Lower leg skin (tissue), 4 donors: ENCODE measurements around the gene ANKRD2. TPM values are rescaled to one million over a fixed set of nuclear protein-coding genes. Genes with fewer than 3 reads are reported as not detected.

ENCODE experiments used
- DNase-seq, 2 donors: peaks; one replicate each; pipeline ENCODE4 v3.0.0-alpha.2; 2019; ENCODE audit warnings: low spot score in 2 of 2
- H3K4me3 ChIP-seq: fragments of 200-600 bp; sonication (generic); 2 replicates; pipeline ENCODE4 v1.5.1; 2017; ENCODE audit warnings: mild to moderate bottlenecking, low read depth; ENCODE audit not compliant: poor library complexity, severe bottlenecking
- CTCF ChIP-seq, 3 donors: fragments of 450-650 bp; IDR thresholded peaks; one replicate each; pipeline ENCODE4 v1.5.1; 2016; ENCODE audit warnings: antibody characterized with exemption in 3 of 3, mild to moderate bottlenecking in 3 of 3, moderate library complexity in 2 of 3
- POLR2A ChIP-seq, 2 donors: fragments of 450-650 bp; IDR thresholded peaks; one replicate each; pipeline ENCODE4 v1.6.1; 2016 to 2017; ENCODE audit warnings: antibody characterized with exemption in 2 of 2, mild to moderate bottlenecking in 1 of 2, moderate library complexity in 1 of 2
- WGBS, 2 donors: methylation state at CpG; one replicate each; pipeline ENCODE4 v1.1.5; 2018; 5-methylcytosine and 5-hydroxymethylcytosine counted together
- intact Hi-C: fragments of 100-400 bp; cut with DNase I; formaldehyde crosslinking; loops from one replicate; pipeline ENCODE4 v1.15.0; 2023; ENCODE audit warnings: low total_unique reads
- total RNA-seq, 4 donors: library from RNA; depleted of rRNA; stranded (reverse); fragments of >200 nt; gene quantifications; one replicate each; pipeline ENCODE4 v1.1.0, GENCODE V29; 2016

ANKRD2 gene
- total RNA-seq, 4 donors from 2014 or later = 3.6 to 5.5 (median 4.8) TPM

DNA sequence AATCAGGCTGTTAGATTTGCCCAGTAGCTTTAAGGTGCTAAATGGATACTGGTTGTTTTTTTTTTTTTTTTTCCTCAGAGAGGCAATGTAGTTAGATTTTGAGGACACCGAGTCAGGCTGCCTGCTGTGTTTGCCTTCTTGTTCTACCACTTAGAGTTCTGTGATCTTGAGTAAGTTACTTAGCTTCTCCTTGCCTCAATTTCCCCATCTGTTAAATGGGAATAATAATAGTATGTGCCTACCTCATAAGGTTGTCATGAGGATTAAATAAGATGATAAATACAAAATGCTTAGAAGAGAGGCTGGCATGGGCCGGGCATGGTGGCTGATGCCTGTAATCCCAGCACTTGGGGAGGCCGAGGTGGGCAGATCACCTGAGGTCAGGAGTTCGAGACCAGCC lies 46.2 kb downstream of the ANKRD2 start:
- intact Hi-C loops = loop anchor here (10.0 kb wide), 1 partner anchor 154 kb away; no protein-coding TSS in a partner anchor

DNA sequence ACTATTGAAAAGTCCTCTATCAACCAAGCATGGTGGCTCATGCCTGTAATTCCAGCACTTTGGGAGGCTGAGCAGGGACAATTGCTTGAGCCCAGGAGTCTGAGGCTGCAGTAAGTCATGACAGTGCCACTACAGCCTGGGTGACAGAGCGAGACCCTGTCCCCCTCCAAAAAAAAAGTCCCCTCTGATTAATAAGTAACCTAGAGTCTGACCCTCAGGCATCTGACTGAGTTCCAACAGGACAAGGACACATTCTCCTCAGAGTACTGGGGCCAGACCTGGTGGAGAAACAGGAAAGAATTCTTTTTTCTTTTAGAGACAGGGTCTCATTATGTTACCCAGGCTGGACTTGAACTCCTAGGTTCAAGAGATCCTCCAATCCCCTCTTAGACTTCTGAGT lies 50.7 kb downstream of the ANKRD2 start:
- TF ChIP-seq POLR2A (IDR thresholded peaks at IDR 0.05) (no peak), CTCF (IDR thresholded peaks at IDR 0.05) (no peak)
- 92 to 100% methylated on average over 1 of the region's 1 CpG for WGBS, 2 donors
- intact Hi-C loops = no loop called here
- no peak for DNase-seq
- H3K4me3 ChIP-seq = no peak overlapping the region

More for the DNA sequence above, 46.2 kb downstream of the ANKRD2 start:
- no peak for TF ChIP-seq CTCF (IDR thresholded peaks at IDR 0.05)
- no peak for TF ChIP-seq POLR2A (IDR thresholded peaks at IDR 0.05)
- no peak overlapping the region for H3K4me3 ChIP-seq
- WGBS, 2 donors = 96 to 99% methylated on average over 4 of the region's 4 CpGs
- no peak for DNase-seq

DNA sequence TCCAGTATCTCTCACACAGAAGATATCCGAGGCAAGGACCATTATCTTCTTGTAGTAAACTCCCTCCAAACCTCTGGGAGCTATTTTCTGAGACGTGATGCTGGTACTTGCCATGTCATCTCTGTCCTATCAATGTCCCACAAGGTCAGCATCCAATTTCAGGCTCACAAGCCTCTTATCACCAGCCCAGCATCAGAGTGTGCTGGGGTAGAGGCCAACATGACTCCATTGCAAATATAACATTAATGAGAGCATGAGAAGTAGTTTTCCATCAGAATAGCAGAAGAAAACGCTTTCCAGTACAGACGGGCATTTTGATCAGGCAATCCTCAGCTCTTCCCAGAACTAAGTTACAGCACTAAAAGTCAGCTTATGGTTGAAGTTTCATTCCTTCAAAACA lies 55.2 kb downstream of the ANKRD2 start:
- H3K4me3 ChIP-seq = no peak overlapping the region
- intact Hi-C loops = no loop called here
- WGBS, 2 donors = 87 to 90% methylated on average over 4 of the region's 4 CpGs
- TF ChIP-seq POLR2A (IDR thresholded peaks at IDR 0.05) (no peak), CTCF (IDR thresholded peaks at IDR 0.05) (no peak)
- DNase-seq = no peak

DNA sequence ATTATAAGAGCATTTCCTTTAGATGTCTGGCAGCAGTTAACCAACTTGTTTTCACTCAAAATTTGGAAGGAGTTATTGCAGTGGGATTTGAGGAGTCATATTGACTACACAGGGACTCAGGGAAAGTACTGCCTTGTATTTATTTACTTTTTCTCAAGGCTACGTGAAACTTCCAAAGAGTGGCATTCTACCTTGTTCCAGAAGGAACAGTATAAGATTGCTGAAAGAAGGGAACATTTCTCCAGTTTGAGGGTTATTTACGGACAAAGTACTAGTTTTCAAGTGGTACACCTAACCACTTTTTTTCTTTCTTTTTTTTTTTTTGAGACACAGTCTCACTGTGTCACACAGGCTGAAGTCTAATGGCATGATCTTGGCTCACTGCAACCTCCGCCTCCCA lies 55.6 kb downstream of the ANKRD2 start:
- WGBS, 2 donors = 87 to 91% methylated on average over 3 of the region's 3 CpGs
- intact Hi-C loops = no loop called here
- TF ChIP-seq CTCF (IDR thresholded peaks at IDR 0.05) (no peak), POLR2A (IDR thresholded peaks at IDR 0.05) (no peak)
- H3K4me3 ChIP-seq = no peak overlapping the region
- DNase-seq = no peak

DNA sequence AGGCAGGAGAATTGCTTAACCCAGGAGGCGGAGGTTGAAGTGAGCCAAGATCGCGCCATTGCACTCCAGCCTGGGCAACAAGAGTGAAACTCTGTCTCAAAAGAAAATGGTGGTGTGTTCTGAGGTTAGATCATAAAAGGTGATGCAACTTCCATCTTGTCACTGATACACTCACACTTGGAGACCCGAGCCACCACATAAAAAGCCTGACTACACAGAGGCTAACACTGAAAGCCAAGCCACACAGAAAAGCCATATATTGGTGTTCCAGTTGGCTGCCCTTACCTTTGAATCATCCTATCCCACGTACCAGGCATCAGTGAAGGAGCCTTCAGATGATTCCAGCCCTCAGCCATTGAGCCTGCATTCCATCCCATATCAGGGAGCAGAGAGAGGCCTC lies 56.7 kb downstream of the ANKRD2 start:
- whole genome bisulfite sequencing, 2 donors = 89 to 95% methylated on average over 5 of the region's 5 CpGs
- intact Hi-C loops = no loop called here
- no peak for DNase-seq
- TF ChIP-seq POLR2A (IDR thresholded peaks at IDR 0.05) (no peak), CTCF (IDR thresholded peaks at IDR 0.05) (no peak)
- H3K4me3 ChIP-seq = no peak overlapping the region

- H3K4me3 ChIP-seq = no peak overlapping the region
- intact Hi-C loops = no loop called here
- TF ChIP-seq CTCF (IDR thresholded peaks at IDR 0.05) = no peak
- no peak for TF ChIP-seq POLR2A (IDR thresholded peaks at IDR 0.05)
- DNase-seq = no peak
Measured at GRCh38 chr10:97631098-97631497, 58.5 kb downstream of the ANKRD2 start.
